IMR-90 (cell line): Measurements from ENCODE around the gene COL17A1. TPM values are rescaled to one million over a fixed set of nuclear protein-coding genes. Genes with fewer than 3 reads are reported as not detected.
A peak's percentile ranks its signal among the peaks of the same experiment; 100 is the strongest.

Source experiments
- ATAC-seq: fragments of 200-7000 bp; cut with Tn5 transposase; 2 replicates; pipeline ENCODE4 v1.9.1; 2020; ENCODE audit warnings: low read depth, mild to moderate bottlenecking, moderate library complexity
- BruUV-seq: library from RNA; stranded (reverse); fragments of 400-500 nt; replicated peaks from 2 replicates; lab custom pipeline; 2021; lab: Mats Ljungman, UMichigan
- CTCF ChIA-PET: fragments of 300-600 bp; formaldehyde crosslinking; extraction: SDS; loops from one replicate; lab custom pipeline; 2021; ENCODE audit warnings: antibody characterized with exemption; lab: Yijun Ruan, JAX
- POLR2A ChIA-PET: fragments of 300-600 bp; sonication (Branson Sonifier 250); formaldehyde crosslinking; loops from one replicate; lab custom pipeline; 2022; ENCODE audit warnings: antibody characterized with exemption; ENCODE audit not compliant: unreplicated experiment; lab: Charles Lee
- DNase-seq: peaks from one replicate; pipeline ENCODE4 v3.0.0; 2013
- H2AFZ ChIP-seq: replicated peaks from 2 replicates; pipeline ENCODE3; 2013; ENCODE audit warnings: low read length, mild to moderate bottlenecking; ENCODE audit not compliant: poor library complexity
- H2AK5ac ChIP-seq: 2 replicates; pipeline ENCODE4 v1.6.1; 2013; ENCODE audit warnings: low read depth, low read length, inconsistent platforms
- H2AK9ac ChIP-seq: replicated peaks from 2 replicates; pipeline ENCODE3; 2013; ENCODE audit warnings: mild to moderate bottlenecking, low read depth, low read length, moderate library complexity; ENCODE audit not compliant: poor library complexity
- H2BK120ac ChIP-seq: 2 replicates; pipeline ENCODE4 v1.6.1; 2013; ENCODE audit warnings: low read depth, low read length, inconsistent platforms
- H2BK15ac ChIP-seq: 3 replicates; pipeline ENCODE4 v1.6.1; 2013; ENCODE audit warnings: low read depth, low read length, inconsistent platforms
- H2BK20ac ChIP-seq: 2 replicates; pipeline ENCODE4 v1.6.1; 2013; ENCODE audit warnings: low read depth, mild to moderate bottlenecking, inconsistent platforms, low read length, moderate library complexity
- H2BK5ac ChIP-seq: 2 replicates; pipeline ENCODE4 v1.6.1; 2013; ENCODE audit warnings: mild to moderate bottlenecking, low read depth, low read length, inconsistent platforms; ENCODE audit not compliant: poor library complexity, severe bottlenecking
- H3K14ac ChIP-seq: replicated peaks from 2 replicates; pipeline ENCODE4 v1.6.1; 2013; ENCODE audit warnings: low read depth, low read length, inconsistent platforms
- H3K18ac ChIP-seq: 2 replicates; pipeline ENCODE4 v1.6.1; 2013; ENCODE audit warnings: low read depth, low read length, control low read depth
- H3K23ac ChIP-seq: 2 replicates; pipeline ENCODE4 v1.6.1; 2013; ENCODE audit warnings: low read depth, low read length, inconsistent platforms
- H3K27ac ChIP-seq: 2 replicates; pipeline ENCODE4 v1.5.1; 2013; ENCODE audit warnings: mild to moderate bottlenecking, control low read depth, low read length; ENCODE audit not compliant: insufficient read depth
- H3K27me3 ChIP-seq: 2 replicates; pipeline ENCODE4 v1.6.1; 2013; ENCODE audit warnings: low read length; ENCODE audit not compliant: control insufficient read depth, insufficient read depth
- H3K36me3 ChIP-seq: 2 replicates; pipeline ENCODE4 v1.6.1; 2013; ENCODE audit warnings: low read length, mixed read lengths; ENCODE audit not compliant: control insufficient read depth, insufficient read depth
- H3K4ac ChIP-seq: 2 replicates; pipeline ENCODE4 v1.6.1; 2013; ENCODE audit warnings: low read depth, low read length, inconsistent platforms
- H3K4me1 ChIP-seq: 2 replicates; pipeline ENCODE4 v1.6.1; 2013; ENCODE audit warnings: low read length, mixed read lengths; ENCODE audit not compliant: control insufficient read depth, insufficient read depth
- H3K4me2 ChIP-seq: 2 replicates; pipeline ENCODE4 v1.6.1; 2013; ENCODE audit warnings: low read depth, mild to moderate bottlenecking, control low read depth, low read length, moderate library complexity
- H3K4me3 ChIP-seq: 2 replicates; pipeline ENCODE4 v1.5.1; 2013; ENCODE audit warnings: low read depth, mild to moderate bottlenecking, control low read depth, low read length, moderate library complexity; ENCODE audit not compliant: insufficient read depth
- H3K56ac ChIP-seq: 2 replicates; pipeline ENCODE4 v1.6.1; 2013; ENCODE audit warnings: low read length, inconsistent platforms; ENCODE audit not compliant: insufficient read depth; ENCODE audit errors: extremely low read depth
- H3K79me1 ChIP-seq, 2 experiments: 2 replicates each; pipeline ENCODE4 v1.6.1; 2013; ENCODE audit warnings: low read length in 2 of 2, inconsistent platforms in 1 of 2, low read depth in 1 of 2
- H3K9ac ChIP-seq: 2 replicates; pipeline ENCODE4 v1.6.1; 2013; ENCODE audit warnings: low read depth, low read length, control low read depth
- H3K9me1 ChIP-seq: 2 replicates; pipeline ENCODE4 v1.6.1; 2013; ENCODE audit warnings: low read length, inconsistent platforms; ENCODE audit not compliant: insufficient read depth
- H3K9me3 ChIP-seq: 2 replicates; pipeline ENCODE4 v1.6.1; 2013; ENCODE audit warnings: low read length; ENCODE audit not compliant: control insufficient read depth, insufficient read depth
- H4K20me1 ChIP-seq: 2 replicates; pipeline ENCODE4 v1.6.1; 2013; ENCODE audit warnings: low read length, inconsistent platforms; ENCODE audit not compliant: insufficient read depth
- H4K5ac ChIP-seq: 2 replicates; pipeline ENCODE4 v1.6.1; 2013; ENCODE audit warnings: mild to moderate bottlenecking, low read depth, low read length, control low read depth
- H4K8ac ChIP-seq, 2 experiments: 2 replicates each; pipeline ENCODE4 v1.6.1; 2013; ENCODE audit warnings: low read depth in 2 of 2, low read length in 2 of 2, control low read depth in 1 of 2, inconsistent platforms in 1 of 2
- H4K91ac ChIP-seq: 2 replicates; pipeline ENCODE4 v1.6.1; 2013; ENCODE audit warnings: low read depth, low read length, inconsistent platforms; ENCODE audit not compliant: insufficient read depth
- BHLHE40 ChIP-seq: fragments of 150-350 bp; IDR thresholded peaks from 2 replicates; pipeline ENCODE4 v1.6.1; 2016; ENCODE audit warnings: mild to moderate bottlenecking, low read depth, low read length
- CTCF ChIP-seq: conservative IDR thresholded peaks from 2 replicates; pipeline ENCODE4 v1.5.1; 2012; ENCODE audit warnings: mild to moderate bottlenecking, low read depth, low read length, improper control_type of control experiment
- FOS ChIP-seq: fragments of 150-350 bp; IDR thresholded peaks from 2 replicates; pipeline ENCODE4 v1.6.1; 2016; ENCODE audit warnings: low read depth, low read length
- MAZ ChIP-seq: IDR thresholded peaks from 2 replicates; pipeline ENCODE4 v1.6.1; 2012; ENCODE audit warnings: low read depth, mild to moderate bottlenecking, low read length, improper control_type of control experiment, moderate library complexity, borderline replicate concordance
- NFE2L2 ChIP-seq: fragments of 150-350 bp; IDR thresholded peaks from 2 replicates; pipeline ENCODE4 v1.6.1; 2016; ENCODE audit warnings: low read depth, mild to moderate bottlenecking, low read length
- POLR2A ChIP-seq: IDR thresholded peaks from 2 replicates; pipeline ENCODE4 v1.6.1; 2012; ENCODE audit warnings: mild to moderate bottlenecking, low read depth, low read length
- RAD21 ChIP-seq: IDR thresholded peaks from 2 replicates; pipeline ENCODE4 v1.6.1; 2012; ENCODE audit warnings: low read length, improper control_type of control experiment
- SMC3 ChIP-seq: fragments of 150-350 bp; IDR thresholded peaks from 2 replicates; pipeline ENCODE4 v1.6.1; 2016; ENCODE audit warnings: low read depth, mild to moderate bottlenecking, antibody characterized with exemption, low read length, moderate library complexity
- WGBS, 2 experiments: methylation state at CpG; one replicate each; pipeline versions ENCODE4 v1.1.5 to v1.1.7; 2013; ENCODE audit warnings: missing lambda C conversion rate in 2 of 2; ENCODE audit not compliant: insufficient read length in 1 of 2; ENCODE audit errors: extremely low coverage in 2 of 2; 5-methylcytosine and 5-hydroxymethylcytosine counted together
- dilution Hi-C: fragments of 300-500 bp; cut with HindIII; formaldehyde crosslinking; loops from one replicate; pipeline ENCODE4 v1.14.3; 2018; ENCODE audit warnings: low sequenced_read_pairs; ENCODE audit not compliant: unreplicated experiment
- in situ Hi-C: fragments of 300-500 bp; cut with MboI; formaldehyde crosslinking; loops from 3 replicates; pipeline ENCODE4 v1.14.3; 2019; ENCODE audit warnings: low sequenced_read_pairs, inconsistent platforms, mixed read lengths
- intact Hi-C: fragments of 100-400 bp; cut with micrococcal nuclease; formaldehyde crosslinking; loops from 2 replicates; pipeline ENCODE4 v1.10.0; 2022
- polyA plus RNA-seq, 3 experiments: library from polyadenylated mRNA; depleted of rRNA; stranded (reverse); fragments of >200 nt; gene quantifications; 2 replicates each; pipeline ENCODE4 v1.2.3, GENCODE V29; 2012; ENCODE audit warnings: low replicate concordance in 1 of 3
- total RNA-seq: library from RNA; depleted of rRNA; stranded (reverse); fragments of >200 nt; gene quantifications from 2 replicates; pipeline ENCODE4 v1.2.3, GENCODE V29; 2012

Gene COL17A1
- total and polyA plus RNA-seq, 2 of the 4 experiments (the other 2 are of a cell fraction): 0.14 to 0.18 TPM

GRCh38 chr10:104121485-104122224, 36.0 kb upstream of the COL17A1 start, which contains the start of gene SFR1:
Gene SFR1 (plus strand): TSS chr10:104122171. CDS start chr10:104122184, 13 bp downstream.
- peak within 1 kb of the TSS; percentile 96 for H2AK9ac ChIP-seq
- no peaks in the 10 kb centered on the region; the same call in 1 of the 2 replicates for H3K4me1 ChIP-seq
- WGBS, 2 experiments: 0% methylated on average over 48 of the region's 67 CpGs; no CpG with 5 or more reads in 1 of the 2 experiments
- dilution Hi-C loops: no loop called here
- H4K5ac ChIP-seq: peak within 1 kb of the TSS; percentile 76
- BruUV-seq: no TSS peak
- peak within 1 kb of the TSS; percentile 92 for H3K4ac ChIP-seq
- H3K18ac ChIP-seq: peak within 1 kb of the TSS; percentile 85
- ChIA-PET POLR2A (interaction anchor here (0.6 kb wide), 1 partner anchor 11 kb away, joined by 6 read pairs; no protein-coding TSS in a partner anchor), CTCF (interaction anchor here (0.6 to 1.2 kb wide), 10 partner anchors 11 to 184 kb away, joined by 3 to 4 read pairs (median 3); no protein-coding TSS in a partner anchor)
- peak; percentile 97 for DNase-seq
- H2BK20ac ChIP-seq: peak within 1 kb of the TSS; percentile 45; the same call in 1 of the 2 replicates
- H4K91ac ChIP-seq: peak within 1 kb of the TSS; percentile 89
- peaks cover 0 to 7% of the 10 kb centered on the region in 2 experiments; a peak in 2 of 4 replicates for H3K79me1 ChIP-seq
- in situ Hi-C loops: loop anchor here (5.0 kb wide), 1 partner anchor 234 kb away; no protein-coding TSS in a partner anchor
- no peaks in the 10 kb centered on the region for H4K20me1 ChIP-seq
- peak within 1 kb of the TSS; percentile 96 for H2BK5ac ChIP-seq
- no peaks in the 10 kb centered on the region; the same call in 1 of the 2 replicates for H3K9me1 ChIP-seq
- intact Hi-C loops: loop anchor here (1.0 to 5.0 kb wide), 6 partner anchors 76 to 233 kb away; partner anchors contain the start of genes CFAP58 and SLK
- H2AK5ac ChIP-seq: peak within 1 kb of the TSS; percentile 49; the same call in 1 of the 2 replicates
- peak within 1 kb of the TSS; percentile 85 for H3K4me3 ChIP-seq
- H3K27me3 ChIP-seq: no peaks in the 10 kb centered on the region
- H3K36me3 ChIP-seq: no peaks in the 10 kb centered on the region
- peak within 1 kb of the TSS; percentile 96 for H3K9ac ChIP-seq
- no peaks in the 10 kb centered on the region for H3K9me3 ChIP-seq
- peak within 1 kb of the TSS; percentile 96 for H3K14ac ChIP-seq
- TF ChIP-seq BHLHE40 (peak; percentile 30; the same call in 1 of the 2 replicates), POLR2A (peak; percentile 93), FOS (no peak), SMC3 (peak; percentile 52; the same call in 1 of the 2 replicates), RAD21 (peak; percentile 56), MAZ (peak; percentile 65; the same call in 1 of the 2 replicates), CTCF (peak; percentile 82), NFE2L2 (no peak)
- H4K8ac ChIP-seq: peak within 1 kb of the TSS; percentile 79 to 87
- peak within 1 kb of the TSS; percentile 60; the same call in 2 of the 3 replicates for H2BK15ac ChIP-seq
- peak within 1 kb of the TSS; percentile 97 for H3K56ac ChIP-seq
- peak within 1 kb of the TSS; percentile 83 for H2BK120ac ChIP-seq
- H2AFZ ChIP-seq: peak within 1 kb of the TSS; percentile 96
- peak; percentile 98 for ATAC-seq
- H3K27ac ChIP-seq: peak within 1 kb of the TSS; percentile 93
- H3K23ac ChIP-seq: peak within 1 kb of the TSS; percentile 92
- peak within 1 kb of the TSS; percentile 87 for H3K4me2 ChIP-seq
